COLO829 (cell line): ENCODE data around the gene TRMT112.
A peak's percentile ranks its signal among the peaks of the same experiment; 100 is the strongest.
"Not testable (repeated sequence)": the region's sequence is repeated elsewhere in the genome, so short reads cannot be mapped to it uniquely, and the experiment has no call there.

ENCODE experiments used
- DNase-seq: peaks from one replicate; pipeline ENCODE4 v3.0.0; 2012; ENCODE audit warnings: low spot score

Gene TRMT112

DNA sequence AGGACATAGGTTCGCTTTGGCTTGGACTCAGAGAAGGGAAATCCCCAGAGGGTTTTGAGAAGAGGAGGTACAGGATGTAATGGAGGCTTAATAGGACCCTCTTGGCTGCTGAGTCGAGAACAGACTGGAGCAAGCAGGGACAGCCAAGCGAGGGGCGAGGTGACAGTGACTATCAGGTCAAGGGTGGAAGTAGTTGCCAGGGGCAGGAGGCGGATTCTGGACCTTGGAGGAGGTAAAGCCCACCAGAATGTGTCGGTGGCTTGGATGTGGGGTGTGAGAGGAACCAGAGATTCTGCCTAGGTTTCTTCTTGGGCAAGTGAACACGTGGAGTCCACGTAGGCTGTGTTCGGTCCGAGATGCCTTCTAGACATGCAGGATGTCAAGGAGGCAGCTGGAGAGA lies 4.4 kb downstream of the TRMT112 start:
- no peak for DNase-seq

- DNase-seq = not testable (repeated sequence)
Observed at GRCh38 chr11:64307795-64308194, 9.6 kb downstream of the TRMT112 start.

DNA sequence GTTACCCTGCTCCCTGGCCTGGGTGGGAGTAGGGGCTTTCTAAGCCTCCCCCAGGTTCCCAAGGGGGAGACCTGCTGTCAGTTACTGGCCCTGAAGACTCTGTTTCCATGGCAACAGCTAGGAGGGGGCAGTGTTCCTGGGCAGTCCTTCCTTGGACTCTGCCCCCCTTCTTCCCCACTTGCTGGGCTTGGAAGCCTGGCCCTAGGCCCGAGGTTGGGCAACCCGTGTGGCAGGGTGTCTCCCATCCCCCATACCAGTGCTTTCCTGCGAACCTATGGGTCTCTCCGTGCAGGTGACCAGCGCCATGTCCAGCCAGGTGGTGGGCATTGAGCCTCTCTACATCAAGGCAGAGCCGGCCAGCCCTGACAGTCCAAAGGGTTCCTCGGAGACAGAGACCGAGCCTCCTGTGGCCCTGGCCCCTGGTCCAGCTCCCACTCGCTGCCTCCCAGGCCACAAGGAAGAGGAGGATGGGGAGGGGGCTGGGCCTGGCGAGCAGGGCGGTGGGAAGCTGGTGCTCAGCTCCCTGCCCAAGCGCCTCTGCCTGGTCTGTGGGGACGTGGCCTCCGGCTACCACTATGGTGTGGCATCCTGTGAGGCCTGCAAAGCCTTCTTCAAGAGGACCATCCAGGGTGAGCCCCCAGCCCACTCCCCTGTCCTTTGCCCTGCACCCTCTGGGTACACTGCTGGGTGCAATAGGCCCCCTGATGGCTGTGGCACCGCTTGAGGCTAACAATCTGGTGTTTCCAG lies 10.3 kb downstream of the TRMT112 start:
- DNase-seq = no peak

GRCh38 chr11:64306563-64306875 lies 10.8 kb downstream of the TRMT112 start:
- no peak for DNase-seq

- no peak for DNase-seq
Observed at GRCh38 chr11:64305691-64306562, 11.4 kb downstream of the TRMT112 start.

GRCh38 chr11:64305075-64305690 lies 12.2 kb downstream of the TRMT112 start, which contains the start of gene ESRRA:
Gene ESRRA, plus strand, starts transcription at chr11:64305524. Its CDS starts 1,656 bp downstream, at chr11:64307180.
- peak; percentile 99 for DNase-seq

DNA sequence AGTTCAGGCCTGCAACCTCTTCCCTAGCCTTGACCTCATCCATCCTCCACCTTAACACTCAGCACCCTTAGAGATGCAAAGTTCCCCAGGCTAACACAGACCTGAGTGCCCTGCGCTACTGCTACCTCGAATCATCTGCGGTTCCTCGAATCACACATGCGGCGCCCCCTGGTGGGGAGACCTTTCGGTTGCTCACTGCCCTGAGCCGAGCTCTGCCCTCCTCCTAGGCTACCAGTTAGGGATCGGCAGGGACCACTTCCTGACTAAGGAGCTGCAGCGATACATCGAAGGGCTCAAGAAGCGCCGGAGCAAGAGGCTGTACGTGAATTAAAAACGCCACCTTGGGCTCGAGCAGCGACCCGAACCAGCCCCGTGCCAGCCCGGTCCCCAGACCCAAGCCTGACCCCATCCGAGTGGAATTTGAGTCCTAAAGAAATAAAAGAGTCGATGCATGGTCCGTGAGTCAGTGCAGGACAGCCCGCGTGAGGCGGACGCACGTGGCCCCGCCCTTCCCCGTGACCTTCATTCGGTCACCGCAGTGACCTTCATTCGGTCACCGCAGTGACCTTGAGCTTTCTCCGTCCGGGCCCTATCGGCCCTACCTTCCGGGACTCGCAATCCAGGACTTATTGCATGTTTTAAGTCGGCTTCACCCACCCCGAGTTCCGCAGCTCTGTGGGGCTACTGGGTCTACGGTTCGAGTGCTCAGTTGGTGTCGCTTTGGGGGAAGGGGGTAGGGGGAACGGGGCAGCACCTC lies 12.9 kb downstream of the TRMT112 start:
- peak; percentile 88 for DNase-seq

GRCh38 chr11:64304032-64304315 lies 13.4 kb downstream of the TRMT112 start:
- DNase-seq = no peak

- DNase-seq = no peak
Observed at GRCh38 chr11:64303109-64304031, 14.0 kb downstream of the TRMT112 start.

DNA sequence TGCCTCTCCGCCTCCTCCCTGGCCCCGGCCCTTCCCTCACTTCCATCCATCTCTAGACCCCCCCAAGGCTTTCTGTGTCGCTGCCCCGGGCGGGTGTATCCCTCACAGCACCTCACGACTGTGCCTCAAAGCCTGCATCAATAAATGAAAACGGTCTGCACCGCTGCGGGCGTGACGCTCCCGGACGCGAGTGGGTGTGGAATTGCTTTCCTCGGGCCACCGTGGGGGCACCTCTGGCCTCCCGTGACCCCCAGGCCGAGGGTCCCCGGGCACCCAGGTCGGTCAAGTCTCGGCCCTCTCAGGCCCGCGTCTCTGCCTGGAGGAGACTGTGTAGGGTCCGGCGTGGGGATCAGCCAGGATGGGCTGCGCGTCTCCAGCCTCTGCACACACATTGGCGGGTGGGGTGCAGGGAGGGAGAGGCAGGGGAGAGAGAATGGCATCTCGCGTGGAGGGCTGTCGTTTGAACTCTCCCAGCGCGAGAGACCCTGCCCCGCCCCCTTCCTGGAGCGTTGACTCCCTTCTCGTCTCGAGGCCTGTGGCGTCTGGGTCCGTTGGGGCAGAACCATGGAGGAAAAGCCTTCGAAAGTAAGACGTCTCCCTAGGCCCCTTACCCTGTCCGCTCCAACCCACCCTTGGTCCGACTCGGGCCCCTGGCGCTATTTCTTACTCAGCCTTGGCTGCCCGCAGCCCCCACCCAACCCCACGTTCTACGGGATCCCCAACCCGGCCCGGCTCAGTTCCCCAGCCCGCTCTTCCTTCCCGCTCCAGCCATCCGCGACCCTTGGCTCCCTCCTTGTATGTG lies 17.3 kb downstream of the TRMT112 start, which contains the start of gene CATSPERZ:
CATSPERZ (plus strand) TSS at position 512 of the 802 bp plus-strand sequence; CDS start at position 565, 53 bp downstream.
- DNase-seq = no peak

DNA sequence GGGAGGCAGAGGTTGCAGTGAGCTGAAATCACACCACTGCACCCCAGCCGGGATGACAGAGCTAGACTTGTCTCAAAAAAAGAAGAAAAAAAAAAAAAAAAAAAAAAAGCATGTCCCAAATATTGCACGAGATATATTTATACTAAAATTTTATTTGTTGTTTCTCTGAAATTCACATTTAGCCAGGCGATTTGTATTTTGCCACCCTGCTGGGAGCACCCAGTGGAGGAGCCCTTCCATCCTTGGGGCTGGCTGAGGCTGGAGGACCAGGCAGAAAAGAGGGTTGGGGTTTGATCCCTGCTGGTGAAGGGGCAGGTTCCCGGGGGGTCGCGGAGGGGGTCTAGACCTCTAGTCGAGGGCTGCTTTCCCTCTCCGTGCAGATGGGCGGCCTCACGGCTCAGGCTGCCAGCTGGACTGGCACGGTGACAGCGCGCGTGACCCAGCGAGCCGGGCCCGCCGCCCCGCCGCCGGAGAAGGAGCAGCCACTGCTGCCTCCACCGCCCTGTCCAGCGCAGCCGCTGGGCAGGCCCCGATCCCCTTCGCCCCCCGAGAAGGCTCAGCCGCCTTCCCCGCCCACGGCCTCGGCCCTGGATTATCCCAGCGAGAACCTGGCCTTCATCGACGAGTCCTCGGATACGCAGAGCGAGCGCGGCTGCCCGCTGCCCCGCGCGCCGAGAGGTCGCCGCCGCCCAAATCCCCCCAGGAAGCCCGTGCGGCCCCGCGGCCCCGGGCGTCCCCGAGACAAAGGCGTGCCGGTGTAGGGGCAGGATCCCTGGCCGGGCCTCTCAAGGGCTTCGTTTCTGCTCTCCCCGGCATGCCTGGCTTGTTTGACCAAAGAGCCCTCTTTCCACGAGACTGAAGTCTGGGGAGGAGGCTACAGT lies 18.2 kb downstream of the TRMT112 start:
- no peak for DNase-seq

- no peak for DNase-seq
Observed at GRCh38 chr11:64297699-64298358, 19.5 kb downstream of the TRMT112 start.

DNA sequence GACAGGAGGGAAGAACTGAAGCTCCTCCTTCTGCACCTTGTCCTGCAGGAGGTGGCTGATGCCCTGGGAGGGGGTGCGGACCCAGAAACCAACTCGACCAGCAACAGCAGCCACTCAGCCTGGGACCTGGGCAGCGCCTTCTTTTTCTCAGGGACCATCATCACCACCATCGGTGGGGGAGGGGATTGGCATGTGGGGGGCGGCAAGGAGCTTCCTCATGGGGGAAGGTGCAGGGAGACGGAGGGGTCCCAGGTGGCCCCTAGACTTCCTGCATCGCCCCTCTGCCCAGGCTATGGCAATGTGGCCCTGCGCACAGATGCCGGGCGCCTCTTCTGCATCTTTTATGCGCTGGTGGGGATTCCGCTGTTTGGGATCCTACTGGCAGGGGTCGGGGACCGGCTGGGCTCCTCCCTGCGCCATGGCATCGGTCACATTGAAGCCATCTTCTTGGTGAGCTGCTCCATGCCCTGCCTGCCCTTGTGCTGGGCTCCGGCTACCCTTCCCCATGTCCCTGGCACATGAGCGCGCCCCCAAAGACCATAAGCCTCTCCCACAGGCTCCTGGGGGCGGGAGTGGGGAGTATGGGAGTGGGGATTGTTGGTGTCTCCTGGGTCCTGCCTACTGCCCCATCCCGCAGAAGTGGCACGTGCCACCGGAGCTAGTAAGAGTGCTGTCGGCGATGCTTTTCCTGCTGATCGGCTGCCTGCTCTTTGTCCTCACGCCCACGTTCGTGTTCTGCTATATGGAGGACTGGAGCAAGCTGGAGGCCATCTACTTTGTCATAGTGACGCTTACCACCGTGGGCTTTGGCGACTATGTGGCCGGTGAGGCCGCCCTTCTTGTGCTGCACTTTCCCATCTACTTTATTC lies 20.3 kb downstream of the TRMT112 start:
- no peak for DNase-seq

GRCh38 chr11:64296236-64296635 lies 21.1 kb downstream of the TRMT112 start:
- DNase-seq = no peak

DNA sequence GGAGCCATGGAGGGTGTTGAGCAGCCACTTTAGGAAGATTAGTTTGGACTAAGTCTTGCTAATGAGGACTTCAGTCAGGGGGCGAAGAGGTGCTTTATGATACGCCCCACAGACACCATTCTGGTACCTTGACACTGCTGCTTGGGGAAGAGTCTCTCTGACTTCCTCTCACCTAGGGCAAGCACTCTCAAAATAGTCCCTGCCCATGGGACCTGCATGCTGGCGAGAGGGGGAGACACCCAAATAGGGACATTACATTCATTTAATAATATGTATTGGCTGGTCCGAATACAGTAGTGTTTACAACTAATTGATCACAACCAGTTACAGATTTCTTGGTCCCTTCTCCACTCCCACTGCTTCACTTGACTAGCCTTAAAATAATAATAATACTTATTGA lies 21.6 kb downstream of the TRMT112 start:
- DNase-seq = no peak

DNA sequence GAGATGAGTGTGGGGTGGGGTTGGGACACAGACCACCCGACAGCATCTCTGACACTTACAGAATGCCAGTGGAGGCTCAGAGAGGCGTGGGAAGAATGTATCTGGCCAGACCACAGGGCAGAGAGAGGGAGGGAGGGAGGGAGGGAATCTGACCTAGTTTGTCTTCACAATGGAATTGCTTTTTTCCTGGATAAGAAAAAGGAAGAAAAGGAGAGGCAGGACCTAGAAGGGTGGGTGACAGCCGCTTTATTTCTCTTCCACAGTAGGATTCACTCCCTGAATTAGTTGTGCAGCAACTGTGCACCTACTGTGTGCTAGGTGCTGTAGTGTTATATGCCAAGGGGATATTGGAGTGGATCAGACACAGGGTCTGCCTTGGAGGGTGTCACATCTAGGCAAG lies 22.6 kb downstream of the TRMT112 start:
- DNase-seq = no peak

DNA sequence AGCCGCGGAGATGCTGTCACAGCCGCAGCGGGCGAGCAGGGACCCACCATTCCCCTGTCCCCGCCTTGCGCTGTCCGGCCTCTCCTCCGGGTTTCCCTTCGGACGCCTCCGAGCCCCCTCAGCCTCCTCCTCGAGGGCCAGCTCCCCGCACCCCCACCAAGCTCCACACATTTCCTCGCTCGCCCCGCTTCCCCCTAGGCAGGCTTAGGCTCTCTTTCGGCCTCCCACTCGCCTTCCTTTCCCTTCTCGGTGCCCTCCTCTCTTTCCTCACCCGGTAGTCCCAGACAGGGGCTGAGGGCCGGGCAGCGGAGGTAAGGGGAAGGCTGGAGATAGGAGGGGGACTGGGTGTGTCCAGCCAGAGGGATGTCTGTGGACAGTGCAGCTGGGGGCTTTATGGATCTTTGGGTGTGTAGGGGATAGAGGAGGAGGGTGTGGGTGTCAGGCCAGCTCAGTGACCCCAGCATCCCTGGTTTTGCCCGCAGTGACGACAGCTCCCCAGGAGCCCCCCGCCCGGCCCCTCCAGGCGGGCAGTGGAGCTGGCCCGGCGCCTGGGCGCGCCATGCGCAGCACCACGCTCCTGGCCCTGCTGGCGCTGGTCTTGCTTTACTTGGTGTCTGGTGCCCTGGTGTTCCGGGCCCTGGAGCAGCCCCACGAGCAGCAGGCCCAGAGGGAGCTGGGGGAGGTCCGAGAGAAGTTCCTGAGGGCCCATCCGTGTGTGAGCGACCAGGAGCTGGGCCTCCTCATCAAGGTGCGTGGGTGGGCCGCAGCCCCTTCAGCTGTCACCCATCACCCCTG lies 24.7 kb downstream of the TRMT112 start:
- no peak for DNase-seq
